Lung (tissue), 12 donors: ENCODE data around the gene ASRGL1. TPM values are rescaled to one million over a fixed set of nuclear protein-coding genes. Genes with fewer than 3 reads are reported as not detected.

Experiments used
- ATAC-seq: fragments of 200-7000 bp; cut with Tn5 transposase; one replicate; pipeline ENCODE4 v1.9.1; 2020; ENCODE audit warnings: moderate number of reproducible peaks; ENCODE audit not compliant: insufficient read depth, low FRiP score
- DNase-seq, 3 donors: peaks; one replicate each; pipeline ENCODE4 v3.0.0-alpha.2; 2013 to 2017
- H3K27ac ChIP-seq, 2 donors: one replicate each; pipeline ENCODE4 v1.5.1; 2013; ENCODE audit warnings: mild to moderate bottlenecking in 2 of 2, moderate library complexity in 2 of 2, control low read depth in 1 of 2, inconsistent platforms in 1 of 2, low read depth in 1 of 2, low read length in 1 of 2
- H3K27me3 ChIP-seq, 3 donors: one replicate each; pipeline ENCODE4 v1.5.1; 2013; ENCODE audit warnings: low read length in 2 of 3; ENCODE audit not compliant: control insufficient read depth in 3 of 3, insufficient read depth in 3 of 3
- H3K36me3 ChIP-seq, 4 donors: one replicate each; pipeline ENCODE4 v1.5.1; 2013; ENCODE audit warnings: low read length in 4 of 4, mild to moderate bottlenecking in 1 of 4, moderate library complexity in 1 of 4; ENCODE audit not compliant: control insufficient read depth in 4 of 4, insufficient read depth in 4 of 4
- H3K4me1 ChIP-seq, 5 donors: one replicate each; pipeline ENCODE4 v1.5.1; 2013; ENCODE audit warnings: low read length in 5 of 5, mild to moderate bottlenecking in 2 of 5, moderate library complexity in 1 of 5; ENCODE audit not compliant: control insufficient read depth in 5 of 5, insufficient read depth in 5 of 5
- H3K4me3 ChIP-seq: one replicate; pipeline ENCODE4 v1.5.1; 2013; ENCODE audit warnings: mild to moderate bottlenecking, control low read depth, moderate library complexity
- H3K9ac ChIP-seq, 2 donors: one replicate each; pipeline ENCODE4 v1.5.1; 2013; ENCODE audit warnings: low read length in 2 of 2, control low read depth in 1 of 2; ENCODE audit not compliant: insufficient read depth in 1 of 2
- H3K9me3 ChIP-seq, 4 donors: one replicate each; pipeline ENCODE4 v1.5.1; 2013; ENCODE audit warnings: low read length in 3 of 4, mild to moderate bottlenecking in 1 of 4, moderate library complexity in 1 of 4; ENCODE audit not compliant: control insufficient read depth in 4 of 4, insufficient read depth in 3 of 4
- CTCF ChIP-seq: IDR thresholded peaks from 2 replicates; pipeline ENCODE4 v1.5.1; 2012; ENCODE audit warnings: mild to moderate bottlenecking; ENCODE audit errors: control extremely low read depth, extremely low read depth
- WGBS, 2 donors: extraction: QIAGEN DNeasy Blood & Tissue Kit; methylation state at CpG; one replicate each; pipeline ENCODE4 v1.1.7; 2013; 5-methylcytosine and 5-hydroxymethylcytosine counted together
- polyA plus RNA-seq, 2 donors: library from polyadenylated mRNA; stranded (reverse); fragments of 200-250 nt; gene quantifications; one replicate each; pipeline ENCODE4 v1.2.1, GENCODE V29; 2013
- total RNA-seq, 2 donors: library from RNA; depleted of rRNA in 1 of 2; stranded (reverse); fragments of >200 nt in 1 of 2; gene quantifications; one replicate each; pipeline ENCODE4 v1.2.1, GENCODE V29; 2014 to 2021
- donor health status: control.
- donor health status: control.
- donor health status: Bipolar disorder and iron deficiency.
- donor health status: healthy.
- donor health status: DM: yes; HTN: yes; CAD: no.

The ASRGL1 gene
- total and polyA plus RNA-seq, 4 donors, result 6.3 to 36.1 (median 28.2) TPM

GRCh38 chr11:62306227-62306626, 31.0 kb upstream of the ASRGL1 start:
- Histone ChIP-seq H3K4me3 (no peak overlapping the region), H3K27ac (no peak overlapping the region), H3K27me3 (peaks cover 0 to 10% (median 0%) of the 10 kb centered on the region in 3 donors), H3K36me3 (no peaks in the 10 kb centered on the region), H3K9me3 (peaks cover 0 to 6% (median under 1%) of the 10 kb centered on the region in 4 donors), H3K9ac (no peak overlapping the region), H3K4me1 (no peaks in the 10 kb centered on the region)
- DNase-seq (peak in 2 of 3 donors; percentile 1 to 25), ATAC-seq (no peak)
- TF ChIP-seq CTCF, result no peak
- WGBS, 2 donors, result 48% methylated on average over 6 of the region's 6 CpGs

- Histone ChIP-seq H3K9me3 (peaks cover 0 to 6% (median under 1%) of the 10 kb centered on the region in 4 donors), H3K36me3 (no peaks in the 10 kb centered on the region), H3K27ac (no peak overlapping the region), H3K4me3 (no peak overlapping the region), H3K9ac (no peak overlapping the region), H3K27me3 (peaks cover 0 to 5% (median 0%) of the 10 kb centered on the region in 3 donors), H3K4me1 (no peaks in the 10 kb centered on the region)
- no peak for DNase-seq
- no peak for TF ChIP-seq CTCF
- ATAC-seq, result no peak
Measured at GRCh38 chr11:62307950-62308349, 29.3 kb upstream of the ASRGL1 start.

- Histone ChIP-seq H3K27me3 (peaks cover 0 to 13% (median 1%) of the 10 kb centered on the region in 3 donors), H3K9ac (no peak overlapping the region), H3K36me3 (no peaks in the 10 kb centered on the region), H3K27ac (no peak overlapping the region), H3K9me3 (peaks cover 0 to 6% (median under 1%) of the 10 kb centered on the region in 4 donors), H3K4me3 (no peak overlapping the region), H3K4me1 (no peaks in the 10 kb centered on the region)
- no peak for DNase-seq
- TF ChIP-seq CTCF, result no peak
- whole genome bisulfite sequencing, 2 donors, result 38 to 50% methylated on average over 7 of the region's 7 CpGs
- no peak for ATAC-seq
Measured at GRCh38 chr11:62309991-62310390, 27.3 kb upstream of the ASRGL1 start.

- WGBS, 2 donors, result 66 to 77% methylated on average over 1 of the region's 1 CpG
- Histone ChIP-seq H3K27me3 (peaks cover 2 to 39% (median 4%) of the 10 kb centered on the region in 3 donors), H3K9me3 (no peaks in the 10 kb centered on the region), H3K4me3 (no peak overlapping the region), H3K9ac (no peak overlapping the region), H3K36me3 (no peaks in the 10 kb centered on the region), H3K27ac (no peak overlapping the region), H3K4me1 (no peaks in the 10 kb centered on the region)
- no peak for TF ChIP-seq CTCF
- ATAC-seq, result no peak
- no peak for DNase-seq
Measured at GRCh38 chr11:62315431-62315830, 21.8 kb upstream of the ASRGL1 start.
